Measurements from ENCODE around the gene AP4S1.

DNA sequence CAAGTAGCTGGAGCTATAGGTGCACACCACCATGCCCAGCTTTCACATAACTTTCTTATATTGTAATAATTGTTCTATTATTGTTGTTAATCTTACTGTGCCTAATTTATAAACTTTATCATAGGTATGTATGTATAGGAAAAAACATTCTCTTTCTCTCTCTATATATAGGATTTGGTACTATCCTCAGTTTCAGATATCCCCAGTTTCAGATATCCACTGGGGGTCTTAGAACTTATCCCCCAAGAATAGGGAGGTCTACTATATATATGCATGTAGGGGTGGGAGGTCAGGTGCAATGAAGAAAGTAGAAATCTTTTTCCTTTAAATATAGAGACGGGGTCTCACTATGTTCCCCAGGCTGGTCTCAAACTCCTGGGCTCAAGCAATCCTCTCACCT is 71.6 kb downstream of the AP4S1 start:
- TF ChIP-seq, protein P1, sequence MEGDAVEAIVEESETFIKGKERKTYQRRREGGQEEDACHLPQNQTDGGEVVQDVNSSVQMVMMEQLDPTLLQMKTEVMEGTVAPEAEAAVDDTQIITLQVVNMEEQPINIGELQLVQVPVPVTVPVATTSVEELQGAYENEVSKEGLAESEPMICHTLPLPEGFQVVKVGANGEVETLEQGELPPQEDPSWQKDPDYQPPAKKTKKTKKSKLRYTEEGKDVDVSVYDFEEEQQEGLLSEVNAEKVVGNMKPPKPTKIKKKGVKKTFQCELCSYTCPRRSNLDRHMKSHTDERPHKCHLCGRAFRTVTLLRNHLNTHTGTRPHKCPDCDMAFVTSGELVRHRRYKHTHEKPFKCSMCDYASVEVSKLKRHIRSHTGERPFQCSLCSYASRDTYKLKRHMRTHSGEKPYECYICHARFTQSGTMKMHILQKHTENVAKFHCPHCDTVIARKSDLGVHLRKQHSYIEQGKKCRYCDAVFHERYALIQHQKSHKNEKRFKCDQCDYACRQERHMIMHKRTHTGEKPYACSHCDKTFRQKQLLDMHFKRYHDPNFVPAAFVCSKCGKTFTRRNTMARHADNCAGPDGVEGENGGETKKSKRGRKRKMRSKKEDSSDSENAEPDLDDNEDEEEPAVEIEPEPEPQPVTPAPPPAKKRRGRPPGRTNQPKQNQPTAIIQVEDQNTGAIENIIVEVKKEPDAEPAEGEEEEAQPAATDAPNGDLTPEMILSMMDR (IDR thresholded peaks at IDR 0.05; ENCODE audit: insufficient read depth, low read length, poor library complexity, severe bottlenecking) = no peak
- TF ChIP-seq EZH2phosphoT487 (conservative IDR thresholded peaks at IDR 0.05; ENCODE audit: low read length) = no peak

Data from SU-DHL-6 (cell line).